BE2C (cell line): ENCODE measurements around the gene SWT1.
"Not testable (repeated sequence)": the region's sequence is repeated elsewhere in the genome, so short reads cannot be mapped to it uniquely, and the experiment has no call there.

Source experiments
- DNase-seq: peaks from one replicate; pipeline ENCODE4 v3.0.0-alpha.2; 2020
- H3K27me3 ChIP-seq: fragments of 250-450 bp; sonication (Bioruptor Pico); 2 replicates; pipeline ENCODE4 v1.5.1; 2020; ENCODE audit warnings: mild to moderate bottlenecking
- H3K36me3 ChIP-seq: fragments of 250-450 bp; sonication (Bioruptor Pico); 2 replicates; pipeline ENCODE4 v1.5.1; 2020; ENCODE audit warnings: mild to moderate bottlenecking
- H3K4me1 ChIP-seq: fragments of 250-450 bp; sonication (Bioruptor Pico); 2 replicates; pipeline ENCODE4 v1.5.1; 2020
- H3K4me3 ChIP-seq: 2 replicates; pipeline ENCODE4 v1.5.1; 2011; ENCODE audit warnings: low read depth, low read length
- H3K9me3 ChIP-seq: fragments of 250-450 bp; sonication (Bioruptor Pico); 2 replicates; pipeline ENCODE4 v1.5.1; 2020
- TF ChIP-seq, protein P1 (sequence below): IDR thresholded peaks from 2 replicates; pipeline ENCODE4 v1.5.1; 2012; ENCODE audit warnings: mild to moderate bottlenecking, low read depth, low read length

The SWT1 gene

DNA sequence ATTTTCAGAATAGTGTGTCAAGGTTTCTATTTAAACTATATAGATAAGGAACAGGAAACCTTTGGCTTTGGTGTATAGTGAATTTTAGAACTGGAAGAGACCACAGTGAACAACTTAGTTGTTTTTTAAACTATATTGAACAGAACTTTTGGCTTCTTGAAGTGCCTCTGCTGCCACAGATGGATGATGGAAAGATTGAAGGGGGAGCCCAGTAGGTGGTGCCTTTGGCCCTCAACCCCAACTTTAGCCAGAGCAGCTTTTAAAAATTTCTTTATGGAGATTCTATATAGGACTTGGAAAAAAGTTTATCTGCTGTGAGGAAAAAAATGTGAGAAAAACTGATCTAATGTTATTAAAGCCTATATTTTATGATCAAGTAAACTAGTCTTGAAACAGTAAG, 50.2 kb downstream of the SWT1 start:
- Histone ChIP-seq H3K4me1 (no peaks in the 10 kb centered on the region), H3K4me3 (no peak overlapping the region), H3K9me3 (no peaks in the 10 kb centered on the region), H3K36me3 (no peaks in the 10 kb centered on the region), H3K27me3 (no peaks in the 10 kb centered on the region)
- TF ChIP-seq, protein P1, sequence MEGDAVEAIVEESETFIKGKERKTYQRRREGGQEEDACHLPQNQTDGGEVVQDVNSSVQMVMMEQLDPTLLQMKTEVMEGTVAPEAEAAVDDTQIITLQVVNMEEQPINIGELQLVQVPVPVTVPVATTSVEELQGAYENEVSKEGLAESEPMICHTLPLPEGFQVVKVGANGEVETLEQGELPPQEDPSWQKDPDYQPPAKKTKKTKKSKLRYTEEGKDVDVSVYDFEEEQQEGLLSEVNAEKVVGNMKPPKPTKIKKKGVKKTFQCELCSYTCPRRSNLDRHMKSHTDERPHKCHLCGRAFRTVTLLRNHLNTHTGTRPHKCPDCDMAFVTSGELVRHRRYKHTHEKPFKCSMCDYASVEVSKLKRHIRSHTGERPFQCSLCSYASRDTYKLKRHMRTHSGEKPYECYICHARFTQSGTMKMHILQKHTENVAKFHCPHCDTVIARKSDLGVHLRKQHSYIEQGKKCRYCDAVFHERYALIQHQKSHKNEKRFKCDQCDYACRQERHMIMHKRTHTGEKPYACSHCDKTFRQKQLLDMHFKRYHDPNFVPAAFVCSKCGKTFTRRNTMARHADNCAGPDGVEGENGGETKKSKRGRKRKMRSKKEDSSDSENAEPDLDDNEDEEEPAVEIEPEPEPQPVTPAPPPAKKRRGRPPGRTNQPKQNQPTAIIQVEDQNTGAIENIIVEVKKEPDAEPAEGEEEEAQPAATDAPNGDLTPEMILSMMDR: no peak
- no peak for DNase-seq

DNA sequence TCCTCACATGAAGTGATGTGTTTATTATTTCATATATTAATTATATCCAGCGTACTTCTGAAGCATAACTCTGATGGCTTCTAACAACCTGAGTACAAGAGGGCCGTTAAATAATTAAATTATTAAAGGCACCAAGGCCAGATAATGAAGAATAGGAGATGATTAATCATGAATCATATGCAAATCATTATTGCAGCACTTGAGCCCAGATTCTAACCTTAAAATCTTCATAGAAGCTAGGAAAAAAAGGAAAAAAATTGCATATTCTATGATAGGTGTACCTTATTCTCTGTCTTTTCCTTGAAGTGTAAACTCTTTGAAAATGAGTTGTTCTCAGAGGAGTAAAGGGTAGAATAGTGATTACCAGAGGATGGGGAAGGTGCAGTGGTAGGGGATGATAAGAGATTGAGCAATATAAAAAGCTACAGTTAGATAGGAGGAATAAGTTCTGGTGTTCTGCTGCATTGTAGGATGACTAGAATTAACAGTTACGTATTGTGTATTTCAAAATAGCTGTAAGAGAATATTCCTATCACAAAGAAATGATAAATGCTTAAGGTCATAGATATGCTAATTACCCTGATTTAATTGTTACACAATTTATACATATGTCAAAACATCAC, 51.1 kb downstream of the SWT1 start:
- TF ChIP-seq, protein P1: no peak
- no peaks in the 10 kb centered on the region for H3K36me3 ChIP-seq
- H3K27me3 ChIP-seq: no peaks in the 10 kb centered on the region
- H3K4me3 ChIP-seq: no peak overlapping the region
- DNase-seq: no peak
- no peaks in the 10 kb centered on the region for H3K9me3 ChIP-seq
- H3K4me1 ChIP-seq: no peaks in the 10 kb centered on the region

GRCh38 chr1:185208626-185209180, 51.7 kb downstream of the SWT1 start:
- no peak for DNase-seq
- Histone ChIP-seq H3K36me3 (no peaks in the 10 kb centered on the region), H3K4me3 (no peak overlapping the region), H3K9me3 (no peaks in the 10 kb centered on the region), H3K4me1 (no peaks in the 10 kb centered on the region), H3K27me3 (no peaks in the 10 kb centered on the region)
- TF ChIP-seq, protein P1: no peak

DNA sequence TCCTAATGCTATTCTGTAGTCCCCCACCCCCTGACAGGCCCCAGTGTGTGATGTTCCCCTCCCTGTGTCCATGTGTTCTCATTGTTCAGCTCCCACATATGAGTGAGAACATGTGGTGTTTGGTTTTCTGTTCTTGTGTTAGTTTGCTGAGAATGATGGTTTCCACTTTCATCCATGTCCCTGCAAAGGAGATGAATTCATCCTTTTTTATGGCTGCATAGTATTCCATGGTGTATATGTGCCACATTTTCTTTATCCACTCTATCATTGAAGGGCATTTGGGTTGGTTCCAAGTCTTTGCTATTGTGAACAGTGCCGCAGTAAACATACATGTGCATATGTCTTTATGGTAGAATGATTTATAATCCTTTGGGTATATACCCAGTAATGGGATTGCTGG, 52.4 kb downstream of the SWT1 start:
- H3K4me1 ChIP-seq, H3K36me3 ChIP-seq, H3K9me3 ChIP-seq, H3K27me3 ChIP-seq, H3K4me3 ChIP-seq, DNase-seq: not testable (repeated sequence)

DNA sequence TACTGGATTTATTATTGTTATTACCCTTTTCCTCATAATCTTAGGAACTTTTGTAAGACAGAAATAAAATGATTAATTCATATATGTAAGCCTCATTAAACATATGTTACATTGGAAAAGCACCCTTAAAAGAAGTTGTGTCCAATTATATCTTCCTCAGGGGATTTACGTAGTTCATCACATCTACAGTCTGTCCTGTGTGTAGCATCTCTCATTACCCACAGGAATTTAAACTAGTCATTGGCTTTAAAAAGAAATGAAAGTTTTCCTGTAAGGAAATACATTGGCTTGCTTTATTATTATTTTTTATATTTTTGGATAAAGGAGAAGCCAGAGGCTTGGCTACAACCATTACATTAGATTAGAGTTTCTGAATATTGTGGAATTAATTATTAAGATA, 56.1 kb downstream of the SWT1 start:
- TF ChIP-seq, protein P1: no peak
- H3K4me3 ChIP-seq: no peak overlapping the region
- no peak for DNase-seq

GRCh38 chr1:185215911-185216310, 58.9 kb downstream of the SWT1 start:
- Histone ChIP-seq H3K4me1 (no peaks in the 10 kb centered on the region), H3K9me3 (no peaks in the 10 kb centered on the region), H3K27me3 (no peaks in the 10 kb centered on the region), H3K36me3 (no peaks in the 10 kb centered on the region), H3K4me3 (no peak overlapping the region)
- no peak for DNase-seq
- TF ChIP-seq, protein P1: no peak

More for the DNA sequence above, 56.1 kb downstream of the SWT1 start:
- Histone ChIP-seq H3K36me3 (no peaks in the 10 kb centered on the region), H3K27me3 (no peaks in the 10 kb centered on the region), H3K4me1 (no peaks in the 10 kb centered on the region), H3K9me3 (no peaks in the 10 kb centered on the region)
